ENCODE measurements around the gene MTREX.

Gene MTREX

GRCh38 chr5:55307383-55308253, at the start of gene MTREX, which contains the start of gene DHX29 (continued):
- TF ChIP-seq PRDM6 (tag by site-specific recombination; IDR thresholded peaks at IDR 0.05) (peak; percentile 64), BCL6B (tag by site-specific recombination; IDR thresholded peaks at IDR 0.05) (no peak; the same call in 1 of the 2 replicates), INSM2 (tag by site-specific recombination; IDR thresholded peaks at IDR 0.05) (no peak; the same call in 1 of the 2 replicates), YY1 (tag by site-specific recombination; IDR thresholded peaks at IDR 0.05) (peak; percentile 94), GLIS2 (tag by site-specific recombination; IDR thresholded peaks at IDR 0.05) (peak; percentile 30; the same call in 1 of the 2 replicates), SP3 (tag by site-specific recombination; IDR thresholded peaks at IDR 0.05) (peak; percentile 66), ZNF19 (tag by site-specific recombination; IDR thresholded peaks at IDR 0.05; ENCODE audit: low read depth) (peak; percentile 99), BCL11B (tag by site-specific recombination; IDR thresholded peaks at IDR 0.05; ENCODE audit: low read depth) (no peak), ZBTB7A (tag by site-specific recombination; IDR thresholded peaks at IDR 0.05; ENCODE audit: low read depth) (no peak), ZNF792 (tag by site-specific recombination; IDR thresholded peaks at IDR 0.05) (no peak), ZFHX2 (tag by site-specific recombination; conservative IDR thresholded peaks at IDR 0.05) (peak; percentile 54; the same call in 1 of the 2 replicates), ZNF114 (tag by site-specific recombination; IDR thresholded peaks at IDR 0.05) (no peak), GLIS1 (tag by site-specific recombination; IDR thresholded peaks at IDR 0.05) (peak; percentile 12; the same call in 1 of the 2 replicates), OVOL3 (tag by site-specific recombination; IDR thresholded peaks at IDR 0.05) (0 out of 2 replicates have a peak, but pooled peaks have one; percentile 57), ZNF132 (tag by site-specific recombination; IDR thresholded peaks at IDR 0.05; ENCODE audit: borderline replicate concordance) (no peak)
- TF ChIP-seq, protein P1, sequence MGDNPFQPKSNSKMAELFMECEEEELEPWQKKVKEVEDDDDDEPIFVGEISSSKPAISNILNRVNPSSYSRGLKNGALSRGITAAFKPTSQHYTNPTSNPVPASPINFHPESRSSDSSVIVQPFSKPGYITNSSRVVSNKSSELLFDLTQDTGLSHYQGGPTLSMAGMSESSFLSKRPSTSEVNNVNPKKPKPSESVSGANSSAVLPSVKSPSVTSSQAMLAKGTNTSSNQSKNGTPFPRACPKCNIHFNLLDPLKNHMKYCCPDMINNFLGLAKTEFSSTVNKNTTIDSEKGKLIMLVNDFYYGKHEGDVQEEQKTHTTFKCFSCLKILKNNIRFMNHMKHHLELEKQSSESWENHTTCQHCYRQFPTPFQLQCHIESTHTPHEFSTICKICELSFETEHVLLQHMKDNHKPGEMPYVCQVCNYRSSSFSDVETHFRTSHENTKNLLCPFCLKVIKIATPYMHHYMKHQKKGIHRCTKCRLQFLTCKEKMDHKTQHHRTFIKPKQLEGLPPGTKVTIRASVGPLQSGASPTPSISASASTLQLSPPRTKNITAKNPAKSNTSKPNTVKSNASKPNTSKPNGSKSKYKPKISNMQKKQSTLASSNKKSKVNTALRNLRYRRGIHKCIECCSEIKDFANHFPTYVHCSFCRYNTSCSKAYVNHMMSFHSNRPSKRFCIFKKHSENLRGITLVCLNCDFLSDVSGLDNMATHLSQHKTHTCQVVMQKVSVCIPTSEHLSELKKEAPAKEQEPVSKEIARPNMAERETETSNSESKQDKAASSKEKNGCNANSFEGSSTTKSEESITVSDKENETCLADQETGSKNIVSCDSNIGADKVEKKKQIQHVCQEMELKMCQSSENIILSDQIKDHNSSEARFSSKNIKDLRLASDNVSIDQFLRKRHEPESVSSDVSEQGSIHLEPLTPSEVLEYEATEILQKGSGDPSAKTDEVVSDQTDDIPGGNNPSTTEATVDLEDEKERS (tag by site-specific recombination; IDR thresholded peaks at IDR 0.05), result no peak
- TF ChIP-seq, protein P2, sequence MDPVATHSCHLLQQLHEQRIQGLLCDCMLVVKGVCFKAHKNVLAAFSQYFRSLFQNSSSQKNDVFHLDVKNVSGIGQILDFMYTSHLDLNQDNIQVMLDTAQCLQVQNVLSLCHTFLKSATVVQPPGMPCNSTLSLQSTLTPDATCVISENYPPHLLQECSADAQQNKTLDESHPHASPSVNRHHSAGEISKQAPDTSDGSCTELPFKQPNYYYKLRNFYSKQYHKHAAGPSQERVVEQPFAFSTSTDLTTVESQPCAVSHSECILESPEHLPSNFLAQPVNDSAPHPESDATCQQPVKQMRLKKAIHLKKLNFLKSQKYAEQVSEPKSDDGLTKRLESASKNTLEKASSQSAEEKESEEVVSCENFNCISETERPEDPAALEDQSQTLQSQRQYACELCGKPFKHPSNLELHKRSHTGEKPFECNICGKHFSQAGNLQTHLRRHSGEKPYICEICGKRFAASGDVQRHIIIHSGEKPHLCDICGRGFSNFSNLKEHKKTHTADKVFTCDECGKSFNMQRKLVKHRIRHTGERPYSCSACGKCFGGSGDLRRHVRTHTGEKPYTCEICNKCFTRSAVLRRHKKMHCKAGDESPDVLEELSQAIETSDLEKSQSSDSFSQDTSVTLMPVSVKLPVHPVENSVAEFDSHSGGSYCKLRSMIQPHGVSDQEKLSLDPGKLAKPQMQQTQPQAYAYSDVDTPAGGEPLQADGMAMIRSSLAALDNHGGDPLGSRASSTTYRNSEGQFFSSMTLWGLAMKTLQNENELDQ (tag by site-specific recombination; IDR thresholded peaks at IDR 0.05; ENCODE audit: low read depth), result no peak
